Left kidney (tissue), 2 donors: Measurements from ENCODE around the gene BLOC1S5. TPM values are rescaled to one million over a fixed set of nuclear protein-coding genes. Genes with fewer than 3 reads are reported as not detected.

Source experiments
- DNase-seq: peaks from one replicate; pipeline ENCODE4 v3.0.0-alpha.2; 2013
- polyA plus RNA-seq: library from polyadenylated mRNA; unstranded; fragments of 120-200 nt; gene quantifications from one replicate; pipeline ENCODE4 v1.2.1, GENCODE V29; 2013; ENCODE audit not compliant: insufficient read length

Gene BLOC1S5
- polyA plus RNA-seq, 1 donor, result 41.3 TPM

DNA sequence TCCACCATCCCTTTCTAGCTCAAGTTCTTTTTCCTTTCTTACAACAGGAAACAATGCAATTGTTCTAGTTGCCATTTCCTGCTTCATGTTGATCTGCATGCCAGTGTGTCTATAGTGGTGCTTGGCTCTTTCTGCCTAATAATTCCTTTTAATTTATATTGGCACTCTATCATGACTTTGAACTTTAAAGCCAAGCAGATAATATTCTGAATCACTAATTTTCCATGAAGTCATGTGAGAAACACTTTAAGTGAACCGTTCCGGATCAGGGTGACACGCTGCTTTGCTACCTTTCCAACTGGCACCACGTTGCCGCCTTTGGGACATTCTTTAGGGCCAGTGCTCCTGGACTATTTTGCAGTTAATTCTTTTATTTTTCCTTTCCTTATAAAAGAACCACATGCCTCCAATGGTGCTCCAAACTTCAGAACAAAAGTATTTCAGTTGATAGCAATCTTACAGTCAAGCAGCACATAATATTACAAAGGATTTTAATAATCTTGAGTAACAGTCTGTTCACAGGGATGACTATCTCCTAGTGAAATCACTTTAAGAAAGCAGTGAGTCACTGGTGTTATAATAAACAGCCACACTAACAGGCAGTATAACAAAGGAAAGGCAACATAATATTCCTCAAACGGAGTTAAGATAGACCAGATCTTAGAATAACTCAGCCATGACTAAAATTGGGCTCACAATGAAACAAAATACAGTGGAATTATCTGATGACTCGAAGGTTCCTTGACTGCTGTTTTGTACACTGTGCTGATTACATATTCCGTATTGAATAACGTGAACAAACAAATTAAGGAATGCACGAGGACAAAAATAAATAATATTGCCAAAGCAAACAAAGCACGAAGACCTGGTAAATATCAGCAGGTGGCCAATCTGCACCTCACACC is 19.0 kb upstream of the BLOC1S5 start:
- no peak for DNase-seq

- DNase-seq, result no peak
Observed at GRCh38 chr6:8082572-8082953, 18.4 kb upstream of the BLOC1S5 start.

- DNase-seq, result no peak
Observed at GRCh38 chr6:8080362-8081151, 16.4 kb upstream of the BLOC1S5 start.

- no peak for DNase-seq
Observed at GRCh38 chr6:8079126-8079525, 14.9 kb upstream of the BLOC1S5 start.

DNA sequence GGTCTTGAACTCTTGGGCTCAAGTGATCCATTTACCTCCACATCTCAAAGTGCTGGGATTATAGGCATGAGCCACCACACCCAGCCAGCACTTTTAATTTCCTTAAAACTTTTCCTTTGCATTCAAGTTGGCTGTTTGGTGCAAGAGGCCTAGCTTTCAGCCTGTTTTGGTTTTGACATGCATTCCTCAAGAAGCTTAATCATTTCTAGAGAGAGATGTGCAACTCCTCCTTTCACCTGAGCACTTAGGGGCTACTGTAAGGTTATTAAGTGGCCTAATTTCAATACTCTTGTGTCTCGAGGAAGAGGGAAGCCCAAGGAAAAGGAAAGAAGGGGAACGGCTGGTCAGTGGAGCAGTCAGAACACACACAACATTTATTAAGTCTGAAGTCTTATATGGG is 13.8 kb upstream of the BLOC1S5 start:
- DNase-seq, result no peak

DNA sequence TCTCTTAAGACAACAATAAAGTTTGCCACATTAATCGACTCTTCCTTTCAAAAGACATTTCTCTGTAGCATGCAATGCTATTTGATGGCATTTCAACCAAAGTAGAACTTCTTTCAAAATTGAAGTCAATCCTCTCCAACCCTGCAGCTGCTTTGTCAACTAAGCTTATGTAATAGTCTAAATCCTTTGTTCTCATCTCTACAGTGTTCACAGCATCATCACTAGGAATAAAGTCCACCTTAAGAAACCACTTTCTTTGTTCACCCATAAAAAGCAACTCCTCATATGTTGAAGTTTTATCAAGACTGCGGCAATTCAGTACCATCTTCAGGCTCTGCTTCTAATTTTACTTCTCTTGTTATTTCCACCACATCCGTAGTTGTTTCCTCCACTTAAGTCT is 11.5 kb upstream of the BLOC1S5 start:
- DNase-seq, result no peak

GRCh38 chr6:8075185-8075584 is 11.0 kb upstream of the BLOC1S5 start:
- no peak for DNase-seq

GRCh38 chr6:8074213-8074612 is 10.0 kb upstream of the BLOC1S5 start:
- DNase-seq, result no peak

- no peak for DNase-seq
Observed at GRCh38 chr6:8073758-8074157, 9.6 kb upstream of the BLOC1S5 start.

- DNase-seq, result no peak
Observed at GRCh38 chr6:8070718-8071117, 6.5 kb upstream of the BLOC1S5 start.

DNA sequence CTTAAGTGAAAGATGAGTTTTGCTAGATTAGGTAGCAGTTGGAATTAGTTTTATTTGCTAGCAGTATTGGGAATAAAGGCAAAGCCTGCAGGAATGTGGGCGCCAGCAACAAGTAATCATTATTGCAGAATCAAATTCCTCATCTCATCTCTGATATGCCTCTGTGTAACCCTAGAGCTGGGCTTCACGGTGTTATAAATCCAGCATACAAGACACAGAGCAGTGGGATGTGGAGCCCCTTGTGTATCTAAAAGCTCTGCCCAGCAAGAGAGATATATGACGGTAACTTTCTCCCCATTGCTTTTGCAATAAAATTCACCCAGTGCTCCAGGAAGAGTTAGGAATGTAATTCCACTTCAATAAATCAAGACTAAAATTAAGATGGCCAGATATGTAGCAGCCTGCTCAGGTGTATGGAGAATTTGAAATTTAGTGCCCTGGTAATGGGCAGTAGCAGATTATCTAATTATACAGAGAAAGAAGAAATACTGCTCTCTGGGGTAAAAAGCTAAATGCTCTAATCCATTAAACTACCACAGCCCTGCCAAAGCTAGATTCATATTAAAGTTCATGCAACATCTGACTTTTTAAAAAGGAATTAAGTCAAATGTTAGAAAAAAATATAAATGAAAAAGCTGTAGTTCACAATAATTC is 5.6 kb upstream of the BLOC1S5 start:
- no peak for DNase-seq

DNA sequence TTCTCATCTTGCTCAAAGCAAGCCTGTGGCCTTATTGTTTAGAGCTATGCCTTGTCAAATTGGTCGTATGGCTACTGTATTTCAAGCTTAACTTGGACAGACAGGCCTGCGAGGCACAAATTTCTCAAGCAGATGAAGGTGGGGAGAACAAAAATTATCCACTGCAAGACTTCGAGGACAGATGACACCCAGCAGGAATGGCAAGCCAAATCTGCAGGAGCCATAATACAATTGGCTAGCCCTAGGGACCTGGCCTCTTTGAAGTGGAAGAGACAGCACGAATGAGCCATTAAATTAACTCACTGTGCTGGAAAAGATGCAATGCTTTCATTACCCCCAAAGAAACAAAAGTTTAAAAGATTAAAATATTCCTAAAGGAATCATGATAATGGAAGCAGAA is 5.0 kb upstream of the BLOC1S5 start:
- DNase-seq, result no peak

GRCh38 chr6:8066108-8066507 is 1.9 kb upstream of the BLOC1S5 start:
- DNase-seq, result no peak

DNA sequence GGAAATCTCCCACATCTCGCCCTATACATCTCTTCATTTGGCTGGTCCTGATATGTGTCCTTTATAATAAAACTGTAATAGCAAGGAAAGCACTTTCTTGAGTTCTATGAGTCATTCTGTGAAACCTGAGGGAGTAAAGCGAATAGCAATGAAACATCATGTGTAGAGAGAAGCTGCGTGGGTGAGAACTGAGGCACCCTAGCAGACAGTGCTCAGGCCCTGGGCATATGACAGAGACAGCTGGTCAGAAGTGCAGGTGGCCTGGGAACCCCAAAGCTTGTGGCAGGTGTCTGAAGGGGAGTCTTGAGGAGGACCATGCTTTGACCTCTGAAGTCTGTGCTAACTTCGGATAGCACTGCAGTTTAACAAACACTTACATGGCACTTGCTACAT is 1.3 kb upstream of the BLOC1S5 start:
- DNase-seq, result no peak

DNA sequence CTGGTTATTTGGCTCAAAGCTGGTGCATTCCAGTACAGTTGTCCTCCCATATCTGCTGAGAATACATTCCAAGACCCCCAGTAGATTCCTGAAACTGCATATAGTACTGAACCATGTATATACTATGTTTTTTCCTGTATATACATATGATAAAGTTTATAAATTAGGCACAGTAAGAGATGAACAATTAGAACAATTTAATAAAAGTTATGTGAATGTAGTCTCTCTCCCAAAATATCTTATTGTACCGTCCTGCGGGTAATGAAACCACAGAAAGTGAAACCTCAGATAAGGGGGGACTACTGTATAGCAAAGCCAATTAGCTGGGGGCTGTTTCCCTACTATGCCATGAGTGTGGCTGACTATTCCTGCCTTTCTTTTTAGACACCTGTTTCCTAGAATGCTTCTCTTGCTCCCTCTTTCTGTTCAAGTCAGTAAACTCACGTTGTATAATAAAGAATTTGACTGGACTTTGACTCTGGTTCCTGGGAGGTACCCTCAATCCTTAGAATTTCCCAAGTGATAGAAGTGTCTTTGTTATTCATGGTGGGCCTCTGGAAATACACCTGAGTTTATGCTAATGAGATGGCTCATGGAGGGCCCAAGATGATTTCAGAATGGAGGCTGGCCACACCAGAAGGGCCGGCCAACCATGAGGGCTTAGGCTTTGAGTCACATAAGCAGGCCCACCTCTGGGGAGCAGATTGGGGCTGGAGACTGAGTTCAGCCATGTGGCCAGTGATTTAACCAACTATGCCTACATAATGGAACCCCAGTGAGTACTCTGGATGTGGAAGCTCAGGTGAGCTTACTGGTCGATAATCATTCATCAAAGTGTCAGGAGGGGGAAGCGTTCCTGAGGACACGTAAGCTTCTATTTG is 689 bp upstream of the BLOC1S5 start:
- no peak for DNase-seq

- no peak for DNase-seq
Observed at GRCh38 chr6:8061736-8062135, 2.5 kb downstream of the BLOC1S5 start.

- no peak for DNase-seq
Observed at GRCh38 chr6:8060346-8060745, 3.8 kb downstream of the BLOC1S5 start.

- DNase-seq, result no peak
Observed at GRCh38 chr6:8059129-8059528, 5.1 kb downstream of the BLOC1S5 start.

DNA sequence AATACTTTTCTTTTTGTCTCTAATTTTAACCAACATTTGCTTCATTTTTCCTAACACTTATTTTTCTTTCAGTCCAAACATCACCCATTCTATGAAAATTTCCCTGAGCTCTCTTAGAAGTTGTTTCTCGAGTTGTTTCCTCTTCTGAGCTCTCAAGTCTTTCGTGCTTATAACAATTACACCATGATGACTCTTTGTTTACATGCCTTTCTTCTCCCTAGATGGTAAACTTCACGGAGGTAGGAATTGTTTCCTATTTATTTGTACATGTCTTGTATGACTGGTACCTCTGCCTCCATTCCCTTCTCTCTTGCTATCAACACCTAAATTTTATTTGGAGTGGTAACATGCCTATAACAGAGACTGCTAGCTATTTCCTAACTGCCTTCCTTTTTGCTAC is 6.4 kb downstream of the BLOC1S5 start:
- no peak for DNase-seq

- no peak for DNase-seq
Observed at GRCh38 chr6:8057263-8057662, 6.9 kb downstream of the BLOC1S5 start.

- no peak for DNase-seq
Observed at GRCh38 chr6:8054276-8054675, 9.9 kb downstream of the BLOC1S5 start.
